HL-60 (cell line): Measurements from ENCODE around the gene NEURL1.

Experiments used
- CTCF ChIP-seq: IDR thresholded peaks from one replicate; pipeline ENCODE4 v1.5.1; 2011; ENCODE audit warnings: low read length, control low read depth, inconsistent platforms; ENCODE audit not compliant: insufficient read depth
- POLR2AphosphoS5 ChIP-seq: IDR thresholded peaks from 2 replicates; pipeline ENCODE4 v1.6.1; 2012; ENCODE audit warnings: low read depth
- REST ChIP-seq: IDR thresholded peaks from 2 replicates; pipeline ENCODE4 v1.6.1; 2012; ENCODE audit warnings: low read depth; ENCODE audit not compliant: insufficient replicate concordance
- SPI1 ChIP-seq: IDR thresholded peaks from 2 replicates; pipeline ENCODE4 v1.6.1; 2012; ENCODE audit warnings: low read depth, mild to moderate bottlenecking, borderline replicate concordance

- TF ChIP-seq CTCF (peak; percentile 78), REST (no peak), POLR2AphosphoS5 (no peak), SPI1 (no peak)
These were observed 112.0 kb downstream of the NEURL1 start for GRCh38 chr10:103605359-103606096.
